ENCODE measurements around the gene PSME4.

PSME4 gene

GRCh38 chr2:53970724-53971602 is at the start of gene PSME4:
Gene PSME4 (minus strand): TSS chr2:53970993. CDS start chr2:53970784, 209 bp downstream.
- DNase-seq (ENCODE audit: low spot score): peak; percentile 96

- DNase-seq (ENCODE audit: low spot score): no peak
Measured at GRCh38 chr2:54015798-54016699, 45.3 kb upstream of the PSME4 start.

- no peak for DNase-seq (ENCODE audit: low spot score)
Measured at GRCh38 chr2:54013996-54014395, 43.2 kb upstream of the PSME4 start.

- no peak for DNase-seq (ENCODE audit: low spot score)
Measured at GRCh38 chr2:54012538-54013141, 41.8 kb upstream of the PSME4 start.

- DNase-seq (ENCODE audit: low spot score): no peak
Measured at GRCh38 chr2:54009549-54009948, 38.8 kb upstream of the PSME4 start.

GRCh38 chr2:54008439-54008838 is 37.6 kb upstream of the PSME4 start:
- DNase-seq (ENCODE audit: low spot score): no peak

GRCh38 chr2:54000524-54000923 is 29.7 kb upstream of the PSME4 start:
- DNase-seq (ENCODE audit: low spot score): no peak

- DNase-seq (ENCODE audit: low spot score): no peak
Measured at GRCh38 chr2:54000122-54000521, 29.3 kb upstream of the PSME4 start.

GRCh38 chr2:53998834-53999233 is 28.0 kb upstream of the PSME4 start:
- DNase-seq (ENCODE audit: low spot score): no peak

GRCh38 chr2:53994818-53995808 is 24.3 kb upstream of the PSME4 start:
- DNase-seq (ENCODE audit: low spot score): no peak

GRCh38 chr2:53991948-53992347 is 21.2 kb upstream of the PSME4 start:
- no peak for DNase-seq (ENCODE audit: low spot score)

GRCh38 chr2:53989210-53989862 is 18.5 kb upstream of the PSME4 start:
- no peak for DNase-seq (ENCODE audit: low spot score)

GRCh38 chr2:53987336-53987921 is 16.6 kb upstream of the PSME4 start:
- DNase-seq (ENCODE audit: low spot score): no peak

GRCh38 chr2:53985646-53986045 is 14.9 kb upstream of the PSME4 start:
- DNase-seq (ENCODE audit: low spot score): no peak

- DNase-seq (ENCODE audit: low spot score): peak; percentile 51
Measured at GRCh38 chr2:53969968-53970723, 647 bp downstream of the PSME4 start.

GRCh38 chr2:53969285-53969967 is 1.4 kb downstream of the PSME4 start:
- DNase-seq (ENCODE audit: low spot score): no peak

GRCh38 chr2:53964987-53965687 is 5.7 kb downstream of the PSME4 start:
- no peak for DNase-seq (ENCODE audit: low spot score)

- DNase-seq (ENCODE audit: low spot score): no peak
Measured at GRCh38 chr2:53964257-53964952, 6.4 kb downstream of the PSME4 start.

Data from ecto neural progenitor cell (in vitro differentiated cells).